Activated T-helper 1 cell treated with anti-CD3 and anti-CD28 coated beads, Interleukin-2, amount 50 U/mL, for 16 hours (primary cell): ENCODE measurements around the gene CSDE1.

Experiments
- DNase-seq, 2 donors: peaks; one replicate each; pipeline ENCODE4 v3.0.0-alpha.2; 2020; ENCODE audit warnings: low read depth in 1 of 2, low spot score in 1 of 2

Gene CSDE1

DNA sequence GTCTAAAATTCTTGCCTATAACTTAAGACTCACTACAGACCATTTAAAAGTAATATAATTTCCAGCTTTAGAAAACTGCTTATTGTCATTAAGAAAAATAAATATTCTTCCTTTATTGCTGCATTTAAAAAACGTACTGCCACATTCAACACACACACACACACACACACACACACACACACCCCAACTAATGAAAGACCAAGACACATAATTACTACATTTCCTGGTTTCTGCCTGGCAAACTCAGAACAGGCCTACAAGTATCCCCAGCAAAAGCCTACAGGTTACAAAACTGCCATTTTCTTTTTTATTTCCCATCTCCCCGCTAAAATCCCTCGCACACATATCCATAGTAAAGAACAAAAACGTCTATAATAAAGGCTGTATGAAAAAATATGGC, 89.4 kb downstream of the CSDE1 start:
- DNase-seq = no peak

GRCh38 chr1:114666954-114667353, 90.8 kb downstream of the CSDE1 start:
- no peak for DNase-seq
